ENCODE measurements around the gene LTBP4.

The LTBP4 gene

GRCh38 chr19:40597329-40597838 is 3.8 kb upstream of the LTBP4 start:
- DNase-seq, result no peak

GRCh38 chr19:40598121-40598917 is 2.9 kb upstream of the LTBP4 start:
- DNase-seq, result peak; percentile 71 to 92 (median 82)

GRCh38 chr19:40598918-40599307 is 2.3 kb upstream of the LTBP4 start:
- no peak for DNase-seq

GRCh38 chr19:40599331-40599901 is 1.8 kb upstream of the LTBP4 start:
- peak in 2 of 3 experiments; percentile 15 to 18 for DNase-seq

- peak in 1 of 3 experiments; percentile 15 for DNase-seq
Observed at GRCh38 chr19:40599902-40600569, 1.1 kb upstream of the LTBP4 start.

- no peak for DNase-seq
Observed at GRCh38 chr19:40600570-40601133, 517 bp upstream of the LTBP4 start.

GRCh38 chr19:40603071-40603388 is 1.9 kb downstream of the LTBP4 start:
- DNase-seq, result no peak

GRCh38 chr19:40603389-40604170 is 2.4 kb downstream of the LTBP4 start:
- DNase-seq, result peak; percentile 87 to 97 (median 93)

- DNase-seq, result no peak
Observed at GRCh38 chr19:40604171-40604646, 3.0 kb downstream of the LTBP4 start.

GRCh38 chr19:40604647-40605215 is 3.6 kb downstream of the LTBP4 start:
- peak in 1 of 3 experiments; percentile 3 for DNase-seq

GRCh38 chr19:40605216-40605971 is 4.2 kb downstream of the LTBP4 start:
- DNase-seq, result peak; percentile 68 to 74 (median 74)

GRCh38 chr19:40607311-40608239 is 6.4 kb downstream of the LTBP4 start:
- no peak for DNase-seq

GRCh38 chr19:40608240-40608621 is 7.1 kb downstream of the LTBP4 start:
- no peak for DNase-seq

- no peak for DNase-seq
Observed at GRCh38 chr19:40608957-40609356, 7.8 kb downstream of the LTBP4 start.

- DNase-seq, result peak in 2 of 3 experiments; percentile 72 to 76
Observed at GRCh38 chr19:40609561-40610395, 8.6 kb downstream of the LTBP4 start.

GRCh38 chr19:40610396-40611064 is 9.4 kb downstream of the LTBP4 start:
- DNase-seq, result peak in 2 of 3 experiments; percentile 73 to 75

- DNase-seq, result peak in 2 of 3 experiments; percentile 44 to 46
Observed at GRCh38 chr19:40611096-40611495, 9.9 kb downstream of the LTBP4 start.

- DNase-seq, result no peak
Observed at GRCh38 chr19:40611900-40612698, 10.9 kb downstream of the LTBP4 start.
